NCI-H510A treated with DMSO at 0.1 percent for 48 hours (cell line): ENCODE results near the gene CCL4L2.
"Not testable (repeated sequence)": the region's sequence is repeated elsewhere in the genome, so short reads cannot be mapped to it uniquely, and the experiment has no call there.

Experiments
- DNase-seq: peaks from one replicate; lab custom pipeline; 2025; lab: John Stamatoyannopoulos, UW

Gene CCL4L2

DNA sequence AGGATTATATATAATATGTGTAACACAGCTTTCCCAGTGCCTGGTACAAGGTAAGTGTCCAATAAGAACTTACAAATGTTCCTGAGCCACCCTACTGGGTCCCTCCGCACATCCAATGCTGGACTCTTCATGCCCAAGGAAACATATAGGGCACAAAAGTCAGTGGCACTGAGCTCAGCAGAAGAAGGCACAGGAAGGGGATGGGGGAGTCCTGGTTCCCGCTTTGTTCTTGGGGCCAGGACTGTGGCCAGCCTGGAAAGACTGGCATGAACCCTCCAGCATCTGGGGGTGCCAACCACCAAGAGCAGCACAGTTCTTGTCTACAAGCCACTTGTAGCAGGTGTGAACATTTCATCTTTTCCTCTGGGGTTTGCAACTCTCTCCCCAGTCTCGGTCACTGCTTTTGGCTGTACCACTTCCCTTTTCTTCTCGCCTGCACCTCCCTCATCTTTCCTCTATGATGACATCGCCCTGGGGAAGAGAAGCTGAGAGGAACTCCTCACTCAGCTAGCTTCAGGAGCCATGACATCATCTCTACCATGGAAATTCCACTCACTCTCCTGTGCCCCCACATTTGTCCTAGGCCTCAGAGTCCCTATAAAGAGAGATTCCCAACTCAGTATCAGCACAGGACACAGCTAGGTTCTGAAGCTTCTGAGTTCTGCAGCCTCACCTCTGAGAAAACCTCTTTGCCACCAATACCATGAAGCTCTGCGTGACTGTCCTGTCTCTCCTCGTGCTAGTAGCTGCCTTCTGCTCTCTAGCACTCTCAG, at the start of gene CCL4L2:
Gene CCL4L2 (plus strand): TSS at position 625 of the 773 bp plus-strand sequence.
- not testable (repeated sequence) for DNase-seq

- not testable (repeated sequence) for DNase-seq
Observed at GRCh38 chr17:36168836-36169235, 42.0 kb upstream of the CCL4L2 start.

DNA sequence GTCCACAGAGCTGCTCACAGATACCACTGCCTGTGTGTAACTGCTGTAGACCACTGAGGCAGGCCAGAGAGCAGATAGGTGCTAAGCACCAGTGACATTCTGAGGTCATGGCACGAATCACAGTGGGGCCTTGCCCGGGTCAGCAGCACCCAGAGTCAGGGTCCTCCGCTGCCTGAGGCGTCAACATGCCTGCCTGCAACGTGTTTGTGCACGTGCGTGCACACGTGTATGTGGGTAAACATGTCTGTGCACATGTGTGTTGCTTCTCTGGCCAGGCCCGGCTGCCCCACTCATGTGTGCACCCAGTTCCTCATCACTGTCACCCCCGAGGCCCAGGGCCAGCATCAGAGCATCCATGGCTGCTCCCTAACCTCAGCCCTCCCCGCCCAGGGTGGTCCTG, 34.3 kb upstream of the CCL4L2 start, which contains the start of gene TBC1D3B:
Gene TBC1D3B (minus strand): TSS at position 101 of the 400 bp plus-strand sequence. CDS start 1,586 bp downstream, outside the sequence.
- DNase-seq = not testable (repeated sequence)

GRCh38 chr17:36181446-36182175, 29.3 kb upstream of the CCL4L2 start:
- not testable (repeated sequence) for DNase-seq

DNA sequence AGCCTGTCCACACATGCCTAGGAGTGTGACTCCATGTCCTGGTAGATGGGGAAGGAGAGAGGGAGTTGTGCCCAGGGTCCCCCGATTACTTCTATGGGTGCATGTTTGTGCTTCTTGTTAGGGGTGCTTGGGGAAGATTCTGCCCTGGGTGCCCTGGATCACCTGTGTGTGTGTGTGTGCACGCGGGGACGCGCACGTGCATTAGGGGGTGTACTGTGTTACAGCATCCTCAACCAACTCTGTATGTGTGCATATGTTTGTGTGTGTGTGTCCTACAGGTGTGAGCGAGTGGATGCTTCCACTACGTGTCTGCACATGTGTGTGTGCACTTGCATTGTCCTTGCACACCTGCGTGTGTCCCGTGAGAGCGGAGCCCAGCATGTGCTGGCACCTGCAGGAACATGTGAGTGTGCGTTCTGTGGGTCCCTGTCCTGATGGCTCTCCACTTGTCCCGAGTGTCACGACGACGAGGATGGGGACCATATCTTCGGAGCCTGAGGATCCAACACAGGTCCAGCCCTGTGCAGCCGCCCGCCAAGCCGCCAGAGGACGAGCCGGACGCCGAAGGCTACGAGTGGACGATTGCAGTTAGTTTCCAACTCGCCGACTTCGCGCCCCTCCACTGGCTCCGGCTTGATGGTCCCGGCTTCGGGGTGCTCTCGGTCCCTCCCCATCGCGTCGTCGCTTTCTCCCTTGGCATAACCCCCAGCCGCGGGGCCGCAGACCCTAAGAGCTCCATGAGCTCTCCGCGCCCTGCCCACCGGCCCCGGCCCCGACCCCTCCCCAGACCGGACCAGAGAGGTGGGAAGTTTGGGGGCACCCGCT, 28.5 kb upstream of the CCL4L2 start:
- no peak for DNase-seq

DNA sequence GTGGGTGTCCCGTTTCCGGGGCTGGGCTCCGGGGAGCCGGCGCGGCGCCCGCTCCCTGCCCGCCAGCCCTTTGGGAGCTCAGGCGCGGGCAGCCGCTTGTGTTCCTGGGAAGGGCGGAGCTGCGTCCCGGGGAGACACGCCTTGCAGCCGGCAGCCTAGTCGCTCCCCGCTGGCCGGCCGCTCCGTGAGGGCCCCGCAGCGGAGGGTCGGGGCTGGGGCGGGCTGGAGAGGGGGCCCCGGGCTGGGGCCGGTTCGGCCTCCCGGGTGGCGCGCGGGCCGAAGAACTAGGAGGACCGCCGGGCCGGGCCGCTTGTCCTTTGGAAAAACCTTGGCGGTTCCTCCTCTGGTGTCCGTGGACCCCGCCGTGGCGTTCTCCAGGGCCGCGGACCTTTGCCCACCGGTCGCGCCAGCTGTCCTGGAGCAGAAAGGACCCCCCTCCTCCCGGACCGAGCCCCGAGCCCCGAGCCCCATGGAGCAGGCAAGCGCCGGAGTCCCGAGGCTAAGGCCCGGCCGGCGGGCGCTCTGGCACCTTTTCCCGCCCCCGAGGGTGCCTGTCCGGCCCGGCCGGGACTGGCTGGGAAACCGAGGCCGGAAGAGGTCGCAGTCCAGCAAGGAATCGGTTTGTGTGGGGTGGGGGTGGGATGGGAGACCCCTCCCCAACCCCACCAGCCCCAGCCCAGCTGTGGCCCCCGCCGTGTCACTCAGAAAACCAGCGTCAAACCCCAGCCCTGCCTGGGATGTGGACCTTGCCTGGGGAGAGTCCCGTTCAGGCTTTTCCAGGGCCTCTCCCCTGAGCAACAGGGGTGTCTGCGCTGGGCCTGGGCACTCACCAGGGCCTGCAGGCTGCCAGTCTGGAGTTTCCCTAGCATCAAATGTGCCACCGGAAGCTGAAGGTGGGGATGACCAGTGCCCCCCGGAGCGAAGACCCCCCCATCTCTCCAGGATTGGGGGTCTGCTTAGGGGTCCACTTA, 27.6 kb upstream of the CCL4L2 start:
- no peak for DNase-seq

DNA sequence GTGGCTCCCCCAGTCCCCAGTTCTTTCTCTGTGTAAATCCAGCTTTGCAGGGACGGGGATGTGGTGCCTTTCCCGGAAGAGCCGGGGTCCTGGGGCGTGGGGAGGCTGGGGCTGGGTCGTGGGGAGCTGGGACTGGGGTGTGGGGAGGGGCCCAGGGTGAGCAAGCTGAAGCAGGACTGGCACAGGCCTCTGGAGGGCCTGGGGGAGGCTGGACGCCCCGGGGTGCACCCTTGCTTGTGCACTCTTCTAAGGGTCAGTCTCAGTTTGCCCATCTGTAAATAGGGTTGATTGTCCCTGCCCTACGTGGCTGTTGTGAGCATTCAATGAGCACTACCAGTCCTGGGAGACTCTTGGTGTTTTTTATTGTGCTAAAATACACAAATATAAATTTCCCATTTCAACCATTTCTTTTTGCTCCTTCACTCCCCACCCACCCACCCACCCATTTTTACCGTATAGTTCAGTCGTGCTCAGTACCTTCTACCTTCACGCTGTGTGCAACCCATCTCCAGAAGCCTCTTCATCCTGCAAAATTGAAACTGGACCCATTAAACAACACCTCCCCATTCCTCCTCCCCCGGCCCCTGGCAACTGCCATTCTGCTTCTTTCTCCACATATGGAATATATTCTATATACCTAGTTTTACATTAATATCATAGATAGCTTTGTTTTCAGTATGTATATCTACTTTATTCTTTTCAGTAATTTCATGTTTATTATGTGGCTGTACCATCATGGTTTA, 26.7 kb upstream of the CCL4L2 start:
- no peak for DNase-seq

DNA sequence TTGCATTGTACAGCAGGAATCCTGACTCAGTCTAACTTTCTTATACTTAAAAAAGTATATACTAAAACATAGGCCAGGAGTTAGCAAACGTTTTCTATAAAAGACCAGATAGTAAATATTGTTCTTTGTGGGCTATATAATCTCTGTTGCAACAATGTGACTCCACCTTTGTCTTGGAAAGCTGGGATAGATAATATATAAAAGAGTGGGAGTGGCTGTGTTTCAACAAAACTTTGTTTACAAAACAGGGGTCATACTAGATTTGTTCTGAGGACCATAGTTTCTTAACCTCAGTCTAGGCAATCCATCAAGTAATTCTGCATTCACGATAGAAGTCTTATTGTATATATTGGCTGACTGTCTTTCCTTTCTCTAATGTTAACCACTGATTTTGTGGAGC, 25.4 kb upstream of the CCL4L2 start:
- no peak for DNase-seq

DNA sequence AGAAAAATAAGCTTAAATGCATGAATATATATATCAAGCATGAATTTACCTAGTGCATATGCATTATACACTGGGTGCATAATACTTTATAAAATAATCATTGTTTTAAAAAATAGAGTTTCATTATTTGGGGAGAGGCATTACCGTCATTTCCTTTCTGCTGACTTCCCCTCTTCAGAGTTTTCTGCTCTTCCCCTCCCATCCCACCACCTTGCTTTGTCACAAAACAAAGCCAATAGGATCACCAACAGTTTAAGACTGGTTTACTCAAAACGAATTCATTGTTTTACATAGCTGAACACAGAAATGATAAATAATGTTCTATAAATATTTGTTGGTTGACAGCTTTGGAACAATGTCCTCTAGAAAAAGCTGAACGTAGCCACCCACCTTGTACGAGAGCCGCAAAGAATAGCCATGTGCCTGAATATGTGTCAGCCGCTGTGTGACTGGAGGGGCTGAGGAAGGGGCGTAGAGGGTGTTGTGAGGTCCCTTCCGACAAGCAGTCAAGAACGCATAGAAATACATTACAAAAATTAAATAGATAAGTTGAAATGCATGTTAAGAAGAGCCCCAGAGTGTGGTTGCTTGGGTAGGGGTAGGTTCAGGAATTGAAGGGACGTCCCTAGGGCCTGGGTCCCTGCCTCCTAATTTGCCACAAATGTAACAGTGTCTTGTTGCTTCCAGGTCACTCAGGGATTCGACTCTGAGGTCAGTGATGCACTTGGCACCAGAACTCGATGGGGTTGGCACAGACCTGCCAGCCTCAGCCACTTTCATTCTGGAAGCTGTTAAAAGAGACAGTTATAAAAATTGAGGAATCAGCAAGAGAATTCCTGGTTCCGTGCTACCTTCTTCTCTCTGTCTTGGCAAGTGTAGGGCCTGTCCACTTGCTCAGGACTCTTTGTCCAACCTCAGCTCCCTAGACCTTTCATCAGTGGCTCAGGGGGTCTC, 23.8 kb upstream of the CCL4L2 start:
- not testable (repeated sequence) for DNase-seq

- not testable (repeated sequence) for DNase-seq
Observed at GRCh38 chr17:36187943-36188665, 22.8 kb upstream of the CCL4L2 start.

GRCh38 chr17:36188891-36189306, 22.0 kb upstream of the CCL4L2 start:
- DNase-seq = no peak

DNA sequence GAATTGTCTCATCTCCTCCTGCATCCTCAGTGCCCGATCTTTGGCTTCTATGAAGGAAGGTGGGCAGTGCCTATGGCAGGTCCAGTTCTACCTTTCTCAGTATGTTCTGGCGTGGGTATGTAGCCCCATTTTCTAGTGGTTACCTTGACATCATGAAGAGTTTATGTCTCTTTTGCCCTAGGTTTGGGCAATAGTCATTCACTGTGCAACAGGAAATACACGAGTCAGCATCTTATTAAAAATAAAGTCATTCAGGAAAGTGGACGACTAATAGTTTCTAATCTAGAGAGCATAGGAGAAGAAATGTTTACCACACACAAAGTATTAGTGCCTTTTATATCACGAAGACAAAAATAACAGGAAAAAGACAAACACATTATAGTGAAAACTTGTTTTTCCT, 20.9 kb upstream of the CCL4L2 start:
- DNase-seq = not testable (repeated sequence)

DNA sequence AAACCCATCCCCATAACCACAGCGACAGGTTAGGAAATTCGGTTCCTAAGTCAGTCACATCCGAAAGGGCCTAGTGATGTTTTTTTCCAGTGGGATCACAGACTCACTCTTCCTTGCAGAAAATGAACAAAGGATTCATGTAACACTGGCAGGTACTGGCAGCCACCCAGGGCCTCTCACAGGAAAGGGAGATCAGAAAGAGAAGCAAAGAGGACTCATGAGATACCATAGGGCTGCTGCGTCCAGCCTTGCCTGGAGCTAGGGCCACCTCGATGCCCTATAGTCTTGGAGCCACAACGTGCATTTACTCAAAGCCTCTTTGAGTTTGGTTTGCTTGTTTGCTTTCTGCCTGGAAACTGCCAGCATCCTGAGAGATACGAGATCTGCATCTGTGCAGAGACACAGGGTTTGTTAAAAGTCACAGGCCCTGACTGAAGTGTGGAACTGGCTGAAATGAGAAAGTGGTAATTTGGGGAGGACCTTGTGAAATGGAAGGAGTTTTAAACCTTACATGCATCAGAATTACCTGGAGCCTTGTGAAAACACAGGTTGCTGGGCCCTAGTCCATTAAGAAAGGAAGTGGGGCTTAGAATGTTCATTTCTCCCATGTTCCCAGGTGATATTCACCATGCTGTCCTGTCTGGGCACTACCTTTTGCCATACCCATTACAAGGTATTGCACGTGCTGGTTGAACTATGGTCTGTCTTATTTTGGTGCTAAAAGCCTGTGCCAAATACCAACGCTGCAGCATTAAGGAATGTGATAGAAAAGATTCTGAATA, 20.1 kb upstream of the CCL4L2 start:
- DNase-seq = not testable (repeated sequence)

DNA sequence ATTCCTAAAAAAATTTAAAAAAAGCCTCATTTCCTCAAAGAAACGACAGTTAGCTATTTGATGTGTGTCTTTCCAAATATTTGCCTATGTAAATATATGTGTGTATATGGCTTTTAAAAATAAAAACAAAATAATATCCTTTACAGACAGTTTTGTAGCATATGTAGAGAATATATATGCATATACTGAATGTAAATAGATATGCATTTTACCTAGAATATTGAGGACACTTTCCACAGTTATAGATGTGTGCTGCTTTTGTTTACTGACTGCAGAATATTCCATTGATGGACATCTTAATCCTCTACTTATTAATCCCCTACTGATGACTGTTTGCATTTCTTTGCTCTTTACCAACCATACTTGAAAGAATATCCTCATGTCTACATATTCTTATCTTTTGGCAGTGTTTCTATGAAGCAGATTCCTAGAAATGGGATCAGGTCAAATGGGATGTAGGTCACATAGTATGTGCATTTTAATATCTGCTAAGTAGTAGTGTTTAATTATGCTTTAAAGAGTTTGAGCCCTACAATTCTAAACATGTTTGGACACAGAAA, 17.6 kb upstream of the CCL4L2 start:
- no peak for DNase-seq

DNA sequence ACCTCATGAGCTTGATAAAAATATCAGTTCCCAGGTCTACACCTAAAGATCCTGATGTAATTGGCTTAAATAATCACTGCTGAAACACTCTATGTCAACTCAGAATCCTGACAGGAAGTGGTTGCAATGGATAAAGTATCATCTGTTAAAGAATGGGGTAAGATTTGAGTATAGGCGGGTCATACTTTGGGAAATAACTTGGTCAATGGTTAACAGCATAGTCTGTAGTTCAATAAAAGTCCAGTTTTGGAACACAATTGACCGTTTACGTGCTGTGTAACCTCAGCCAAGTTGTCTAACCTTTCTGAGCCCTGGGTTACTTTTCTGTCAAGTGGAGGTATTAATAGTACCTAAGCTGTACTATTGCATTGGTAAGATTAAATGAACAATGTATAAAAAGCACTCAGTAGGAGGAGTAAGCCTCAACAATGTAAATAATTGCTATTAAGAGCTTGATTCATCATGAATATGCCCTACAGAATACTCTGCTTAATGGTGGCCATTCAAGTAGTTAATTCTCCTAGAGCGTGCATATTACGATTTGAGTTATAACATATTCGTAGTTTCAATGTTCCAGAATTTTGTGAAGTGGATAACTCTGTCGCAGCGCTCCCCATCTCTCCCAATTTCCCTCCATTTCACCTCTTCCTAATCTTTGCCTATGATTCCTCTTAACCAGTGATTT, 16.6 kb upstream of the CCL4L2 start:
- not testable (repeated sequence) for DNase-seq

- DNase-seq = not testable (repeated sequence)
Observed at GRCh38 chr17:36194832-36195433, 15.9 kb upstream of the CCL4L2 start.
